Left hindlimb (tissue), 1 donor: Measurements from ENCODE around the gene SEMA4B.
"Not testable (repeated sequence)": the region's sequence is repeated elsewhere in the genome, so short reads cannot be mapped to it uniquely, and the experiment has no call there.

ENCODE experiments used
- DNase-seq: peaks from one replicate; pipeline ENCODE4 v3.0.0-alpha.2; 2018

SEMA4B gene

DNA sequence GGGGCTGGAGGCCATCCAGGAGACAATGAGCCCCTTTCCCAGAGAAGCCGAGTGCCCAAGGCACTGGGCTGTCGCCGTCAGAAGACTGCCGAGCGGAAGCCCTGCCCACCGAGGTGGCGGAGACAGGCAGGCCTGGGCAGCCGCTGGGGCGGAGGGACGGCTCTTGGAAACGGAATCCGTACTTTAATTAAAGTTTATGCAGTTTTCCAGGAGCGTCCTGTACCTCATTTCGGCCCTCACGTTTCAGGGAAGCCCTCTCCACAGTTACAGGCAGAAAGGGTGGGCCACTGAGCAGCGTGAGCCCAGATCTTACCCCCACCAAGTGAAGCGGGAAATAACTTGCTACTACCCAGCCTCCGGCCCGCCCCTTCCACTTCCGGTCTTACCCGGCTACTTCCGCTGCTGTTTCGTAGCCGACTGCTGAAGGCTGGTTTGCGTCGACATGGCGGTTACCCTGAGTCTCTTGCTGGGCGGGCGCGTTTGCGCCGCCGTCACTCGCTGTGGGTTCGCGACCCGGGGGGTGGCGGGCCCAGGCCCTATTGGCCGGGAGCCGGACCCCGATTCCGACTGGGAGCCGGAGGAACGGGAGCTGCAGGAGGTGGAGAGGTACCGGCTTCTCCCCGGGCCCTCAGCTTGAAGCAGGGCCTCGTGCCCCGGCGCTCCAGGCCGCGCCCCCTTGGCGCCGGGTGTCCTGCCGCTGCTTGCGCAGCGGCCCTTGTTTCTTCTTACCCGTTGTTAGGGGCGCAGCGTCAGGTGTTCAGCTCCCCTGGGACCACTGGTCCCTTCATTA lies 64.3 kb downstream of the SEMA4B start, which contains the start of gene NGRN:
TSS of gene NGRN (plus strand) at position 402 of the 790 bp plus-strand sequence. CDS start at position 443, 41 bp downstream.
- peak; percentile 96 for DNase-seq

- no peak for DNase-seq
Measured at GRCh38 chr15:90266061-90266431, 64.9 kb downstream of the SEMA4B start.

- no peak for DNase-seq
Measured at GRCh38 chr15:90266485-90266884, 65.4 kb downstream of the SEMA4B start.

DNA sequence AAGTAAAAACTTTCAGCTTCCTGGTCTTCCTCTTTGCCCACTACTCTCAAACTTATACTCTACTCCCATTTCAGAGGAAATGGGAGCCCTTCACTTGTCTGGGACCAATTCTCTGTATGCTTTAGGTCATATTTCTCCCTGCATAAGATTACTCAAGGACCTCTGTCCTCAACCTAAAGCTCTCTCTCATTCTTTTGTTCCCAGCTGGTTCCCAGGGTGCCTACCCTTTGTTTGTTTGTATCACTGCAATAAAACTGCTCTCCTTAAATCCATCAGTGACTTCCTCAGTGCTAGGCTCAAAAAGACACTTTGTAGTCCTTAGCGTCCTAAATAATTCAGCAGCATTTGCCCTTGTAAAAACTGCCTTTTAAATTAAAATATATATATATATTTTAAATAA lies 67.3 kb downstream of the SEMA4B start:
- DNase-seq = no peak

- DNase-seq = no peak
Measured at GRCh38 chr15:90270502-90271150, 69.5 kb downstream of the SEMA4B start.

- no peak for DNase-seq
Measured at GRCh38 chr15:90271459-90272166, 70.5 kb downstream of the SEMA4B start.

- DNase-seq = not testable (repeated sequence)
Measured at GRCh38 chr15:90278467-90278866, 77.3 kb downstream of the SEMA4B start.
